Activated T-helper 1 cell treated with anti-CD3 and anti-CD28 coated beads, Interleukin-2, amount 50 U/mL, for 16 hours (primary cell): Measurements from ENCODE around the gene CCDC50.

ENCODE experiments used
- DNase-seq, 2 donors: peaks; one replicate each; pipeline ENCODE4 v3.0.0-alpha.2; 2020; ENCODE audit warnings: low read depth in 1 of 2, low spot score in 1 of 2

CCDC50 gene, protein sequence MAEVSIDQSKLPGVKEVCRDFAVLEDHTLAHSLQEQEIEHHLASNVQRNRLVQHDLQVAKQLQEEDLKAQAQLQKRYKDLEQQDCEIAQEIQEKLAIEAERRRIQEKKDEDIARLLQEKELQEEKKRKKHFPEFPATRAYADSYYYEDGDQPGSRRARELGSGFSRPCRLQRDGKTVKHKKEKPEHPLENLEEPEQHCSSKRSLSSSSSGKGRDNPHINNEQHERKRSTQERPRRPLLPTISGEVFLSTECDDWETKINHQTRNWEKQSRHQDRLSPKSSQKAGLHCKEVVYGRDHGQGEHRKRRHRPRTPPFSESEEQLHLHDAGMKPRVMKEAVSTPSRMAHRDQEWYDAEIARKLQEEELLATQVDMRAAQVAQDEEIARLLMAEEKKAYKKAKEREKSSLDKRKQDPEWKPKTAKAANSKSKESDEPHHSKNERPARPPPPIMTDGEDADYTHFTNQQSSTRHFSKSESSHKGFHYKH

DNA sequence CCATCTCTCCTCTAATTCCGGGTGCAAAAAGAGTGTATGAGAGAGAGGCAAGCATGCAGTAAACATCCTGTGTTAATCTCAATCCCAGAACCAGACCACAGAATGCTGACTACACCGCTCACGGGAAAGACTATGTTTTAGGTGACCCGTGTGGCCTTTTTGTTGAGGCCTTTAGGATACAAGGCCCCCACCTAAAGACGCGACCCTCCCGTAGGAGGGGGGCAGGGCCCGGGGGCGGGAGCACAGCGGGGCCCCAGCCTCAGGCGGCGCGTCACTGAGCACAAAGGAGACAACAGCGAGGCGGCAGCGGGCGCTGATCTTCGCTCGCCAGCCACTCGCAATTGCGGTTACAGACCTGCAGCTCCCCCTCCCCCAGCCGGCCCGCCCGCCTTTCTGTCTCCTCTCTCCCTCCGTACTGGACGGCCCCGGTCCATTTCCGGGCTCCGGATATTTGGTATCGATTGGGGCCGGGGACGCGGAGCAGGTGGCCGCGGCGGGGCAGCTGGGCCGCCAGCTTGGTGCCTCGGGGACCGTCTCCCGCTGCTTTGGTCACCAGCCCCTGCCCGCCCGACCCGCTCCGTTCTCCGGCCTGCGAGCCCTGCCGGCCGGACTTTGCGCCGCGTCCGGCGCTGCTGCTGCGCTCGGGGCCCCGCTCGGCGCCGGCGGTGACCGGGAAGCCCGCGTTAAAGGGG is at the start of gene CCDC50:
Gene CCDC50 (plus strand): TSS at position 433 of the 692 bp plus-strand sequence. CDS start 281 bp downstream, outside the sequence.
- DNase-seq = peak; percentile 16 to 33

DNA sequence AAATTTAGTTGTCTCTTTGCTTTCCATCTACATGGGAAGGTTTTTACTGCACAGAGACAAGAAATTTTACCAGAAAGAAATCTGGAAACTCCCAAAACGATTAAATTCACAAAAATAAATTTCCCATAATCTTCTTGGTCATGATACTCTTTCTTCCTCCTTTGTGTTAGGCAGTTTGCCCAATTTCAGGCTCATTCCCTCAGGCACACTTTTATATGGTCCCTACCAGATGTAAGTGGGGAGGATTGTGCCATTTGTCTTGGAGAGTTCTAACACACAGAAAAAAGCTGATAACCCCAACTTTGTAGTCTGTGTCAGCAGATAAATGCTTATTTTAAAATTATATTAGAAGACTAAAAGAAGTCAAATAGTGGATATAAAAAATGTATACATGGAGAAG is 49.1 kb upstream of the CCDC50 start:
- no peak for DNase-seq

DNA sequence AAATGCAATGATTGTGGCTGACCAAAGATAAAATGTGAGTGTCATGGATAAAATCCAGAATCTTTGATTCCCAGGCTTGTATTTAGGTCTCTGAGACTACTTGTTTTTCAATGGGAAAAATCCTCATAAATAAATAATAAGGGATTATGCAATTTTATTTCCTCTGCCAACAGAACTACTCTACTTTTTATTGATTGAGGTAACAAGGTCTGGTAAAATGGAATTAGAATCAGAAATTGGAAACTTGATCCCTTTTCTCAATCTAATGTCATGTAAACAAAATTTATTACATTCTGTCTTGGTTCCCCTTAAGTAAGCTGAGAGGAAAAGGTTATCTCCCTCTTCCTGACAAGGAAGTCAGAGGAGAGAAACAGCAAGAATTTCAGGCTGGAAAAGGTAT is 48.3 kb upstream of the CCDC50 start:
- DNase-seq = no peak

DNA sequence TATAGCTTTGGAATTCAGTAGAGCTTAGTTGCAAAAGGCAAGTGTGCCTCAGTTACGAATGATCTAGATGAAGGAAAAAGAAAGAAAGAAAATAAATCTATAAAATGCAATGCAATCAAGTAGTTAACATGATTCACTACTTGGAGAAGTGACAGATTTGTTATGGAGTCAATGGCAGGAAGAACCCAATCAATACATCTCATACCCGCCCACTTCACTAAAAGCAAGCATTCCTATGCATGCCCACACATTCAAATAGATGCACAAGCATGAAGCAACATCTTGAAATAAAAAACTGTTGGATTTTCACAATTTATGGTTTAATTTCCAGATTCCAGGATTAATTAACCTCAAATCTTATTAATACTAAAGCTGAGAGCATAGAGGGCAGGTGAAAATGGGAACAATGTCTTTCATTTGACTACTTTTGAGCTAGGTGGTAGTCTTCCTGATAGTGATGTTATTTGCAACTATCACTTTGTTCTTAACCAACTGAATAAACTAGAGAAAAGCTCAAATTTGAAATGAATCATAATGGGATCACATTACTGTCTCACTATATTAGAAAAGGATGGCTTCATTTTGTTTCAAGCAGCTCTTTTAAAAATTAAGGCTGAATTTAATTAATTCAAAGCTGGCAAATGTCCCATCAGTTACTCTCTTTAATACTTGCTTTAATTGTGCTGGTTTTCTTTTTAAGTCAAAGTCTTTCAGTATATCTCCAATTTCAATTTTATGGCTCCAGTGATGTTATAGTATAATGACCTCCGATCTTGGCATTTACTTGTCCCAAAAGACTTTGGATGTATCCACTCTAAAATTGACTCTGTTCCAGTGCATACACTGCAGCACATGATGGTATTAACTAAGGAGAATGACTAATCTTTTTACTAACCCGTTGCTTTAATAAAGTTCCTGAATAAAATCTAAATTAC is 46.7 kb upstream of the CCDC50 start:
- DNase-seq = no peak

DNA sequence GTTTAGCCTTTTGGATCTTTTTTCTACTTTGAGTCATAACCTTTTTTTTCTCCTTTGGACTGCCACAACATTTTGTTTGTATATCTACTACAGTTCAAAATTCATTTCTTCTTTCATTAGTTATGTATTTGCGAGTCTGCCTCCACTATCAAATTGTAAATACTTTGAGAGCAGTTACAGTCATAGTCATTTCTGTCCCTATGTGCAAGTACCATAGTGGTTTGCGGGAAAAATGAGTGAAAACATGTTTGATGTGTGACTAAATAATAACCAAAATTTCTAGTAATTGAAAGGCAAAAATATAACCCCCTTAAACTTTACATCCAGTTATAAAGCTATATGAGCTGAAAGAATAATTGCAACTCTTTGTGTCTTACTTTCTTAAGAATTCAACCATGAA is 45.8 kb upstream of the CCDC50 start:
- DNase-seq = no peak

DNA sequence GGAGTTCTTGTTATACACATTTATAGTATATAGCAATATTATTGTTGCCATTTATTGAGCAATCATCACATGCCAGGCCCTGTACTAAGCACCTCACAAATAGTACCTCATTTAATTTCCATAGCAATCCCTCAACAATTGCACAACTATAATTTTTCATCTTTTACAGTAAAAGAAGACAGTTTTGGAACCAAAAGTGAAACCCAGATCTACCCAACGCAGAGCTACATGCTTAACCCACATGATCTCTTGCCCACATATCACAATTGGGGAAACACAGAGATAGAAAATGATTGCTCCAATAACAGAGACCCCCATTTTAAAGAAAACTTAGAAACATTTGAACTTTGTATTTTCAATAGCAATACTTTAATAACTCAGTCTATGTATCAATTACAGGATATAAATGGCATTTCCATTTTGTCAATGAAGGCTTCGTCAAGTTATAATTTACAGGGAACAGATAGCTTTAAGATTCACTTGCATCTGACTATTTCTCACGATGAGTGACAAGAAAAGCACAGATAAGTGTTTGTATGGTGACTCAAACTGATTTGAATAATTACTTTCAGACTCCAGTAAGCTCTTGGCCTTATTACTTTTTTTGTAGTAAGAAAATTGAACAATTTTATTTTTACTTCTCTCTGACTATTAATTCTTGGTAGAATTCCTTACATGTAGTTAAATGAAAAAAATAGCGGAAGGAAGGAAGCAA is 38.7 kb upstream of the CCDC50 start:
- no peak for DNase-seq

DNA sequence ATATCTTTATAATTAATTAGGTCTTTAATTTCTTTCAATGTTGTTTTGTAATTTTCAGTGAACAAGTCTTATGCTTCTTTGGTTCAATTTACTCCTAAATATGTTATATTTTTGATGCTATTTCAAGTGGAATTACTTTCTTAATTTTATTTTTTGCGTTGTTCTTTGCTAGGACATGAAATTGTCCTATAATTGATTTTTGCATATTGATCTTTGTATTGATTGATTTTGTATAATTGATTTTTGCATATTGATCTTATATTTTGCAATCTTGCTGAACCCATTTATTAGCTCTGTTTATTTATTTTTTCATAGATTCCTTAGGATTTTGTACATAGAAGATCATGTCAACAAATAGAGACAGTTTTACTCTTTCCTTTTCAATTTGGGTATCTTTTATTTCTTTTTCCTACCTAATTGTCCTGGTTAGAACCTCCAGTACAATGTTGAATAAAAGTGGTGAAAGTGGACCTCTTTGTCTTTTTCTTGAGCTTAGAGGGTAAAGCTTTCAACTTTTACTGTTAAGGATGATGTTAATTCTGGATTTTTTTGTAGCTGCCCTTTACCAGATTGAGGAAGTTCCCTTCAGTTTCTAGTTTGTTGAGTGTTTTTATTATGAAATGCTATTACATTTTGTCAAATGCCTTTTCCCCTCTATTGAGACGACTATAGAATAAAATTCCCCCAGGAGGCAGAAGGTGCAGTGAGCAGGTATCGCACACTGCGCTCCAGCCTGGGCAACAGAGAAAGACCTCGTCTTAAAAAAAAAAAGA is 36.8 kb upstream of the CCDC50 start:
- DNase-seq = no peak

DNA sequence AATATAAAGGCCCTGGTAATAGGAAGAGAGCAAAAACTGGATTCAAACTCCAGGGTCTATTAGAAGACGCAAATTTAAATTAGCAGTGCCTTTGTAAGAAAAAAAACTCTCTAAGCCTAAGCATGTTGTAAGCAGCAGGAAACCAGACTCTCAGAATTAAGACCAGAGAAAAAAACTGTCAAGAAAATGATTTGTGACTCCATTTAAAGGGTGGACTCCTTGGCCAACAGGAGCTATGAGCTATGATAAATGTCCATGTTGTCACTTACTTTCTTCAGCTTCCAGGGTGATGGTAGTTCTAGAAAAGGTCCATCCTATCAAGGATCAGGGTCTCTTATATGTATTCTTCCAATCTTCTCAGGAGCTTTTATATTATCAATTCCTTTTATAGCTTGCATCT is 34.9 kb upstream of the CCDC50 start:
- DNase-seq = no peak

DNA sequence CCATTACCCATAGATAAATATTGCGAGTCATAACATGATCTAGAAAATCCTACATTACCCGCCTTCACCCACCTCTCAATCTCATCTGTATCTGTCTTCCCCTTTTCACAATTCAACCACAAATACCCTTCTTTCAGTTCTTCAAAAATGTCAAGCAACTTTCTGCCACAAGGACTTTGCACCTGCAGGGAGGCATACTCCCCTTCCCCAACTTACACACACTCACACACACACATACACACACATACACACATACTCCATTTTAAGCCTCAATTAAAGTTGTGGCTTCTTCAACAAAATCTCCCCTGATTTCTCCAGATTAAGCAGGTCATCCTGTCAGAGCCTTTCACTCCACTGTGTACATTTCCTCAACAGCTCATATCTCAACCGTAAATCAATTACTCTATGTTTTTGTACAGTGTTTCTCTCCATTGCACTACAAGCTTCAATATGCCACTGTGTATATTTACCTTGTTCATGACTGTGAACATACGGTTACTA is 33.1 kb upstream of the CCDC50 start:
- DNase-seq = no peak

DNA sequence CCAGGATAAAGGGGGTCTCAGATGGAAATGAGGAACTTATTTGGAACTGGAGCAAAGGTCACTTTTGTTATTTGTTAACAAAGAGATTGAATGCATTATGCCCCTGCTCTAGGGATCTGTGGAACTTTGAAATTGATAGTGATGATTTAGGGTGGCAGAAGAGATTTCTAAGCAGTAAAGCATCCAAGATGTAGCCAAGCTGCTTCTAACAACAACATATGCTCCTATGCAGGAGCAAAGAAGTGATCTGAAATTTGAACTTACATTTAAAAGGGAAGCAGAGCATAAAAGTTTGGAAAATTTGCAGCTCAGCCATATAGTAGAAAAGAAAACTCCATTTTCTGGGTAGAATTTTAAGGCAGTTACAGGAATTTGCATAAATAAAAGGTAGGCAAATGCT is 30.3 kb upstream of the CCDC50 start:
- DNase-seq = no peak

DNA sequence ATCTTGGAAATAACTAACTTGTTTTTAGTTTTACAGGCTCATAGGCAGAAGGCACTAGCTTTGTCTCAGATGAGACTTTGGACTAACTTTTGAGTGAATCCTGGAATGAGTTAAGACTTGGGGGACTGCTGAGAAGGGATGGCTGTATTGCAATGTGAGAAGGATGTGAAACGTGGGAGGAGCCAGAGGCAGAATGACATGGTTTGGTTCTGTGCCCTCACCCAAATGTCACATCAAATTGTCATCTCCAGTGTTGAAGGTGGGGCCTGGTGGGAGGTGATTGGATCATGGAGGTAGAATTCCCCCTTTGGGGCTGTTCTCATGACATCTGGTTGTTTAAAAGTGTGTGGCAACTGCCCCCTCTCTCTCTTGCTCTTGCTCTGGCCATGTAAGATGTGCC is 28.8 kb upstream of the CCDC50 start:
- DNase-seq = no peak

DNA sequence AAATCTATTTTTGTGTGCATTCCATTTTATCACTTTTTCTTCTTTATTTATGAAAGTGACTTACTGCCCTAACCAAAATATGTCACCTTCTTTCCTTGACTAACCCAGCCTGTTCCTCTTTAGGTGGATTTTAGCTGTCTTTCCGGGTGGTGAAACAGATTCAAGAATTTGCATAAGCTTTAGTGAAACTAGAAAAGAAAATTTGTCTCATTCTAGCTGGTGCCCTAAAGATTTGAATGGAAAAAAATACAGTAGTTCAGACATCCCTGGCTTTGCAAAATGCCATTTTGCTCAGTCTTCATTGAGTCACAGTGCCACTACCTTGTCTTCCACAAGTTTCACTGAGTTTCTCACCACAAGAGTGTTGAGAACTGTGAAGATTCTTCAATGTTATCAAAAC is 28.2 kb upstream of the CCDC50 start:
- DNase-seq = no peak

DNA sequence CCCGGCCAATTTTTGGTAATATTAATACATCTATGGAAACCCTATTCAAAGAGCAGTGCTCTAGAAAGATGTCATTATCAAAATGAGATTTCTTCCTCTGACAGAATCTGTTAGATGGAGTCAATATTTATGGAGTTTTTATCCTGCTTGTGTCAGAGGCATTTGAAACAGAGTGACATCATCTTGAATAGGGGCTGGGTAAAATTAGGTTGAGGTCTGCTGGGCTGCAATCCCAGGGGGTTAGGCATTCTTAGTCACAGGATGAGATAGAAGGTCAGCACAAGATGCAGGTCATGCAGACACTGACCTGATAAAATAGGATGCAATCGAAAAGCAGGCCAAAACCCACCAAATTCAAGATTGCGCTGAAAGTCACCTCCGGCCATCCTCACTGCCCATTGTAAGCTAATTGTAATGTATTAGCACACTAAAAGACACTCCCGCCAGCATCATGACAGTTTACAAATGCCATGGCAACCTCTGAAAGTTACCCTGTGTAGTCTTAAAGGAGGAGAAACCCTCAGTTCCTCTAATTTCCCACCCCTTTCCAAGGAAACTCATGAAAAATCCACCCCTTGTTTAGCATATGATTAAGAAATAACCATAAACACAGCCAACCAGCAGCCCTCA is 27.3 kb upstream of the CCDC50 start:
- DNase-seq = no peak

DNA sequence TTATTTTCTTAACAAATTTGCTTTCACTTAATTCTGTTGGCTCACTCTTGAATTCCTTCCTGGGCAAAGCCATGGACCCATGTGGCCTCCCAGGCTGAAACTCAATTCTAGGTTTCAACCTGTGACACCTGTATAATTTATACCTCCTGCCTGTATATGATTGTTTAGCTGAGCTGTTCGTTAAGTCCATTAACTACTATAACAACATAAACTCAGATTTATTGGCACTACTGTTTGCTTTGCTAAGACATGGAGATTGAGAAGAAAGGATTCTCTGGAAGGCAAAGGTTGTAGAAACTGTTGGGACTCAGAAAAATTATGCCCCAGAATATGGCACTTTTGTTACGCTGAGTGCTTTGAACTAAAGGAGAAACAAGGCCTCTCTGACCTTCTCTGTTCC is 26.7 kb upstream of the CCDC50 start:
- no peak for DNase-seq

DNA sequence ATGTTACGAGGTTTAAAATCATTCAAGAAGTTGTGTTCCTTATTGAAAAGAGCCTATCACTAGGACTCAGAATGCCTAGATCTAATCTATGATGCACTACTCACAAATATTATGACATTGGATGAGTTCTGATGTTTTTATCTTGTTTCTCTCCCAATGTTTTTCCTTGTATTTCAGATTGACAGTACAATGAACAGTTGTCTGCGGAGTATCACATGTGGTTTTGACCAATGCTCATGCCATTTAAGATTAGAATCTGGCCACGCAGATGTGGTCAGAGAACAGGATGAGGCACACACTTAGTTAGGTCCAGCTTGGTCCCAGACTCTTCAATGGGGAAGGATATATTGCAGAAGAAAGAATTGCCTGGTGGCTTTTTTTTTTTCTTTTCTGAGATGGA is 25.6 kb upstream of the CCDC50 start:
- no peak for DNase-seq

DNA sequence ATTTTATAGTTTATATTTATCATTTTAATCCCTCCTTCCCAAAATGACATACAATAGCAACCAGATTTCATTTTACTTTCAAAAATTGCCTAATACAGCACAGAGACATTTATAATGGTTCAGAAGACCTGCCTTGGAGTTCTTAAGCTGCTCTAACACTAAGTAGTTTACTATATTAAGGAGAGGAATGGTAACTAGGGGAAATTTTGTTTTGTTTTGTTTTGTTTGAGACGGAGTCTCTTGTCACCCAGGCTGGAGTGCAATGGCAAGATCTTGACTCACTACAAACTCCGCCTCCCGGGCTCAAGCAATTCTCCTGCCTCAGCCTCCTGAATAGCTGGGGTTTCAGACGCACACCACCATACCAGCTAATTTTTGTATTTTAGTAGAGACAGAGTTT is 22.8 kb upstream of the CCDC50 start:
- no peak for DNase-seq

DNA sequence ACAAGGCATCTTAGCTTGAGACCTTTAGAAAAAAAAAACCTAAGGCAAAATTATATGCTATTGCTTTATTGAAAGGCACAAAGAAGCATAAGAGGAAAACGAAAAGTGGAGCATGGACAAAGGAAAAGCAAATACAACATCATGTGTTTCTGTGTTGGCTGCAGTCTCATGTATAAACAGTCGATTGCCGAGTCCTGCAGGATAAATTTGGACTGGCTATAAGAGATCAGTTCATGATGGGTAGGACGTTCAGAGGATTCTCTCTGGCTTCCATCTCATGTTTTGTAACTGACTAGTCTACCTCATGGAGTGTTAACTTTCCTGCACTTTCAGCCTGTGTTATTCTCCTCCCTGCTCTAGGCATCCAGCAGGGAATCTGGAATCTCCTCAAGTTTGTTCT is 21.9 kb upstream of the CCDC50 start:
- DNase-seq = no peak

DNA sequence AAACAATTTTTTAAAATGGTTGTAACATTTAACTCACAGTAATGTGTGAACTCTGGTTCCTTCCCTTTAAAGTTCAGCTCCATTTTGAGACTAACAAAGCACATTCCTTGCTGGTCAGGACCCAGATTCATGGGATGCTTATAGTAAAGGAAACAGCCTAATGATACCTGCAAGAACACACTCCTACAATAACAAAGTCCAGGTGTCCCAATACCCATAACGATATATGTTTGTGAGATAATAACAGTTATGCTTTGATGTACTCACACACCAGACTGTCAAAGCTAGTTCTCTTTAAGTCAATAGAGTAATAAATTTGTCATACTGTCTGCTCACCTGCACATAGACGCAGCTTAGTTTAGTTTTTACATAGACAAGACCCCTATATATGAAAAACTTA is 15.9 kb upstream of the CCDC50 start:
- DNase-seq = no peak

DNA sequence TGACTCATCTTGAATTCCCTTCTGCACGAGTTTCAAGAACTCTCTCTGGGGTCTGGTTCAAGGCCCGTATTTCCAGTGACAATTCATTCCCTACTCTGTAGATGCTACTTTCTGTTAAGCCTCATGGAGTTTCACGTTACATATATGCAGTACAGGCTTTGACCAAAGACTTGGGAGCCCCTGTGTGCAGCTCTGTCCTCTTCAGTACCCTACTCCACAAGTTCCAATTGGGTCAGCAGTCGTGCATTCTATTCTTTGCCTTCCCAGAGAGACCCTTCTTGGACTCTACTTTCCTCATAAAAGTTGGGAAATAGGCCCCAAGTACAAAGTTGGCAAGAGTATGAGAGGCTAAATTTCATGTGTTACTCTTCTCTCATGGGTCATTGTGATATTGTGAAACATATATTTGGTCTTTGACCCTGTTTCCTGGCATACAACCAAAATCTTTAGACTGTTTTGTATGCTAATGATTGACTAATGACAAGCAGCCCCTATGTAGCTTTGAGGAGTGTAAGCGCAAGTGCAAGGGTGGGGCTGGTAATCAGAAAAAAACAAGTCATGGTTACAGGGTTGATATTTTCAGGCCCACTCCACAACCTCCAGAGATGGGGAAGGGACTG is 15.0 kb upstream of the CCDC50 start:
- no peak for DNase-seq
